GM18520 (cell line): ENCODE results near the gene MCRS1.

ENCODE experiments used
- ATAC-seq: cut with Tn5 transposase; IDR thresholded peaks from one replicate; pipeline ENCODE4 v1.9.1; 2021; ENCODE audit not compliant: unreplicated experiment

Gene MCRS1

GRCh38 chr12:49557187-49557916 is 10.6 kb downstream of the MCRS1 start:
- ATAC-seq = no peak

DNA sequence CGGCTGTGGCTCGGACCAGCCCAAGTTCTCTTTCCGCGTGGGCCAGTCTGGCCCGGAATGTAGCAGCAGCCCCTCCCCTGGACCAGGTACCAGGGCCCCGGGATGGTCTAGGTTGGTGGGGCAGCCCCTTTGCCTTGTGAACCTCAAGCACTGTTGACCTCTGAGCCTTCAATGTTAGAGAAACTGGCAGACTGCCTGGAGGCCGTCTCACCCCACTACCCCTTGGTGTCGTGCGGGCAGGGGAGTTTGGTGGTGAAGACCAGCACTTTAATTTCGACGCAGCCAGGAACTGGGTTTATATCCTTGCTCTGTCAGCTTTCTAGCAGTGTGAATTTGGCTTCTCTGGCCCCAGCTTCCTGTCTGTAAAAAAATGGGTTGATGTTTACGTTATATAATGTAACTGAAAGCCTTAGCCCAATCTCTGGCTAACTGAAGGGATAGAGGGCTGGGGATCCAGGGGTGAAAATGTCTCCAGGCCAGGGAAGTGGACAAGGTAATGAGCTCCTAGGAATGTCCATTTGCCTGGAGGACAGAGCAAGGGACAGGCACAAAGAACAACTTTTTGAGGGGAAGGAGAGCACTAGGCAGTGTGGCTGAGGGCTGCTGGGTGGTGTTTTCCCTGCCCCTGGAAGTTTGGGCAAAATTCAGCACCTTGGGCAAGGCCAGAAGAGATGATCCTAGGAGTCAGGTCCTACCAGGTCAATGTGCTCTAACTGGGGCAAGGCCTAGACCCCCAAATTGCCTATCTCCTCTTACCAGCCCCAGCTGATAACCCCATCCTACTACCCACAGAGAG is 11.4 kb downstream of the MCRS1 start:
- no peak for ATAC-seq

GRCh38 chr12:49555631-49556390 is 12.1 kb downstream of the MCRS1 start:
- ATAC-seq = no peak

- ATAC-seq = no peak
Observed at GRCh38 chr12:49554266-49554665, 13.7 kb downstream of the MCRS1 start.

- no peak for ATAC-seq
Observed at GRCh38 chr12:49553512-49554088, 14.3 kb downstream of the MCRS1 start.

GRCh38 chr12:49552899-49553298 is 15.0 kb downstream of the MCRS1 start:
- ATAC-seq = no peak

- ATAC-seq = no peak
Observed at GRCh38 chr12:49552425-49552824, 15.5 kb downstream of the MCRS1 start.

- no peak for ATAC-seq
Observed at GRCh38 chr12:49552014-49552413, 15.9 kb downstream of the MCRS1 start.

DNA sequence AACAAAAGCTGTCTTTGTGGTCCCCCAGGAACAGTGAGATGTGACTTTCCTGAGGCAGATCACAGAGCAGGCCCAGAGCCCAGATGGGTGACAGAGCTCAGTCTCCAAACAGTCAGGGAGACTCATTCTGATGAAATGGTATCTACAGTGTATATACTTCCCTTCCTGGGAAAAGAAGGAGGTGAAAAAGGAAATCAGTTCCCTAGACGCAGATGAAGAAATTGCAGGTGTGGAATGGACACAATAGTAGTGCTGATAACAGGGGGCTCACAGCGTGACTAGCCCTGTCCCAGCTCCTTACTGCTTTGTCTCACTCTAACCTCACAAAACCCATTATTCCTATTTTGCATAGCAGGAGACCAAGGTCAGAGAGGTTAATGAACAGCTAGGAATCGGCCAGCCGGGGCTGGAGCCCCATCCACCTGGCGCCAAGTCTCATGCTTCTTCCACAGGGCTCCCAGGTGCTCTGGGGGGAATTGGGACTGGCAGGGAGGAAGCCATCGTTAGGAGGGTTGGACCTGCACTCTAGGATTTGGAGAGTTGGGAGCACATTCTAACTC is 17.2 kb downstream of the MCRS1 start:
- no peak for ATAC-seq

DNA sequence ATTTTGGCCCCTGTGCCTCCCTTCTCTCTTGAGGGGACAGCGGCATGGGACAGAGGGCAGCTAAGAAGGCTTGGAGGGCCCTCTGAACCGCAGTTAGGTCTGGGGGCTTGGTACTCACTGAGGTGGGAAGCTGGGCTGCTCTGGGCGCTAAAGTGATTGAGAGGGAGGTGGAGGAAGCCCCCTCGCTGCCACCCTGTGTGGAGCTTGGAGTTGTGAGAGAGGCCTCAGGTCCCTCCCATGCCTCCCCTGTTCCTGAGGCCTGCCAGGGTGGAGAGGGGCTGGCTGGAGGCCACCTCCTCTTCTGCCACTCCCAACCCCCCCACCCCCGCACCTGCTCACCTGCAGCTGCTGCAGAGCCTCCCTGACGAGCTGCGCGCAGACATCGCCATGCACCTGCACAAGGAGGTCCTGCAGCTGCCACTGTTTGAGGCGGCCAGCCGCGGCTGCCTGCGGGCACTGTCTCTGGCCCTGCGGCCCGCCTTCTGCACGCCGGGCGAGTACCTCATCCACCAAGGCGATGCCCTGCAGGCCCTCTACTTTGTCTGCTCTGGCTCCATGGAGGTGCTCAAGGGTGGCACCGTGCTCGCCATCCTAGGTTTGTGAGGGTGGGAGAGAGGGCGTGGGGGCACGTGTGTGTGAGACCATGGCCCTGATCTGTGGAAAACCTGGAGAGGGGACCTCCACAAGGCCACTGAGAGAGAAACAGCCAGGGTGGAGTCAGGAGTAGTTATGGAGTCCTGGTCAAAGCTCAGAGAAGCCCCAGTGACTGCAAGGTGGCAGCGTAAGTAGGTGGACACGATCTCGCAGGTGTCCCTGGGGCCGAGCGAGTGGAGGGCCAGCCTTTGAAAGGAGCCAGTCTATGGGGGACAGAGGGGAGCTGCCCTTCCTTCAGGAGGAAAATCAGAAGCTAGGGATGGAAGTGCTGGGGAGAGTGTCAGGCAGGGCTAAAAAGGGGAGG is 17.9 kb downstream of the MCRS1 start:
- ATAC-seq = no peak

DNA sequence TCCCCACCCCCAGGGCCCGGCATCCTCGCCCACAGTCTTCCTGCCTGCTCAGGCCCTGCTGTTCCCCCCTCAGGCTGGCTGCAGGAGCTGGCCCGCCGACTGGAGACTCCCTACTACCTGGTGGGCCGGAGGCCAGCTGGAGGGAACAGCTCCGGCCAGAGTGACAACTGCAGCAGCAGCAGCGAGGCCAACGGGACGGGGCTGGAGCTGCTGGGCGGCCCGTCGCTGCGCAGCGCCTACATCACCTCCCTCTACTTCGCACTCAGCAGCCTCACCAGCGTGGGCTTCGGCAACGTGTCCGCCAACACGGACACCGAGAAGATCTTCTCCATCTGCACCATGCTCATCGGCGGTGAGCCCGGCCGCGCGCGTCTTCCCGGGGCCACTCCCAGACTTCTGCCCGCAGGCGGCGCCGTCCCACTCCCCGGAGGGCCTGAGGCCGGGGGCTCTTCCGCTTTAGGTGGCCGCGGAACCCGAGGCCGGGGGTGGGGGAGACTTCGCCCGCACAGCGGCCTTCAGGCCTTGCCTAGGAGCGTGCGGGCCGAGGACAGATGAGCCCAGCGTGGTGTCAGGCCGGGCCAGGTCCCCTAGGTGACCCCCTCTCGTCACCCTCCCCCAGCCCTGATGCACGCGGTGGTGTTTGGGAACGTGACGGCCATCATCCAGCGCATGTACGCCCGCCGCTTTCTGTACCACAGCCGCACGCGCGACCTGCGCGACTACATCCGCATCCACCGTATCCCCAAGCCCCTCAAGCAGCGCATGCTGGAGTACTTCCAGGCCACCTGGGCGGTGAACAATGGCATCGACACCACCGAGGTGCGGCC is 18.9 kb downstream of the MCRS1 start:
- no peak for ATAC-seq

GRCh38 chr12:49548481-49548821 is 19.5 kb downstream of the MCRS1 start:
- ATAC-seq = no peak

DNA sequence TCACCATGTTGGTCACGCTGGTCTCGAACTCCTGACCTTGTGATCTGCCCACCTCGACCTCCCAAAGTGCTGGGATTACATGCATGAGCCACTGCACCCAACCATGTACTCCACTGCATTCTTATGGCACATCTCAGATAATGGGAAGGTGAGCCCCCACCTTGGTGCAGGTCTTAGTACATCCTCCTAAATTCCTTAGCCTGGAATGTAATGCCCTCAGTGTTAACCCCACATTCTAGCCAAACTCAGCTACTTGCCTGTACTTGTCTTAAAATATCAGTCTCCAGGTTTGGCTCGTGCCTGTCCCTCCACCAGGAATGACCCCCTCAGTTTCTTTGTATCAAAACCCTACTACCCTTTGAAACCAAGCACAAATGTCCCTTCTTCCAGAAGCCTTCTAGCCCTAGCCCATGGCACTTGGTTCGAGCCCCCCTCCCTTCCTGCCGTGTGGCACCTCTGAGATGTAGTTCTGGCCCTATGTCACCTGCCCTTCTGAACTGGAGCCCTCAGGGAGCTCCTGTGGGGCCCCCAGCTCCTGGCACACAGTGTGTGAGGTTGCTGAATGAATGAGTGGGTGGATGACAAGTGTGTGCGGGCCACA is 20.8 kb downstream of the MCRS1 start:
- ATAC-seq = no peak

DNA sequence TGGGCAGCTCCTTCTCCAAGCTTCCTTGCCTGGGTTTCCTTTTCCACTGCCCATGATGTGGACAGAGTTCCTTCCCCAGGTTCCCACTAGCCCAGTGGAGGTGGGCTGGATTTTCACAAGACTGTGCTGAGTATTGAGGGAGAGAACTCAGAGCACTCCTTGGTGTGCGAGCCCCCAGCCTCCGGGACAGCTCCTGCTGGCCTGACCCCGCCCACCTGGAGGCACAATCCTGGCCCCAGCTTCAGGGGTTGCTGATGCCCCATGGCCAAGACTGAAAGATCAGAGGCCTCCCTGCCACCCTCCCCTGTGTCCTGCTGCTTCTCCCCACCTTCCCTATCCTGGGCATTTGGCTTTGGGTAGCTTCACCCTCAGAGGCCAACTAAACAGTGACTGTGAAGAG is 21.5 kb downstream of the MCRS1 start:
- no peak for ATAC-seq

GRCh38 chr12:49545815-49546214 is 22.1 kb downstream of the MCRS1 start:
- ATAC-seq = no peak

DNA sequence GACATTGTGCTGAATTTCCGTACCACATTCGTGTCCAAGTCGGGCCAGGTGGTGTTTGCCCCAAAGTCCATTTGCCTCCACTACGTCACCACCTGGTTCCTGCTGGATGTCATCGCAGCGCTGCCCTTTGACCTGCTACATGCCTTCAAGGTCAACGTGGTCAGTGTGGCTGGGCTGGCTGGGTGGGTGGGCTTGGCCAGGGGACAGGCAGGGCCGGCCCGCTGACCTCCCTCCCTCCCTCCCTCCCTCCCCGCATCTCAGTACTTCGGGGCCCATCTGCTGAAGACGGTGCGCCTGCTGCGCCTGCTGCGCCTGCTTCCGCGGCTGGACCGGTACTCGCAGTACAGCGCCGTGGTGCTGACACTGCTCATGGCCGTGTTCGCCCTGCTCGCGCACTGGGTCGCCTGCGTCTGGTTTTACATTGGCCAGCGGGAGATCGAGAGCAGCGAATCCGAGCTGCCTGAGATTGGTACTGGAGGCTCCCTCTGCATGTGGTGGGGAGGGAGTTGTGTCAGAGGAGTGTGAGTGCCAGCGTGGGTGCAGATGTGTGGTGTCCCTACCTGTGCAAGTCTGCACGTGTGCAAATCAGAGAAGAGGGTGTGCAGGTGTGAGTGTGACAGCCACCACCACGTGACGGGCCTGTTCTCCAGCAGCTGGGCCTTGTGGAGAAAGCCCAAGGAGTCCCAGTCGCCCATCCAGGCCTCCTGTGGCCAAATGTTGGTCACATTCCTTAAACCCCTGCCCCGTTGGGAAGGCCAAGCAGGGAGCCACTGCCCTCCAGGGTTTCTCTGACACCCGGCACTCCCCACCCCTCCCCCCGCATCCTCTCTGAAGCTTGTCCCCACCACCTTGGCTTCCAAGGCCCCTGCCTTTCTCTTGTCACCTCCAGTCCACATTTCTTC is 23.8 kb downstream of the MCRS1 start:
- ATAC-seq = no peak

DNA sequence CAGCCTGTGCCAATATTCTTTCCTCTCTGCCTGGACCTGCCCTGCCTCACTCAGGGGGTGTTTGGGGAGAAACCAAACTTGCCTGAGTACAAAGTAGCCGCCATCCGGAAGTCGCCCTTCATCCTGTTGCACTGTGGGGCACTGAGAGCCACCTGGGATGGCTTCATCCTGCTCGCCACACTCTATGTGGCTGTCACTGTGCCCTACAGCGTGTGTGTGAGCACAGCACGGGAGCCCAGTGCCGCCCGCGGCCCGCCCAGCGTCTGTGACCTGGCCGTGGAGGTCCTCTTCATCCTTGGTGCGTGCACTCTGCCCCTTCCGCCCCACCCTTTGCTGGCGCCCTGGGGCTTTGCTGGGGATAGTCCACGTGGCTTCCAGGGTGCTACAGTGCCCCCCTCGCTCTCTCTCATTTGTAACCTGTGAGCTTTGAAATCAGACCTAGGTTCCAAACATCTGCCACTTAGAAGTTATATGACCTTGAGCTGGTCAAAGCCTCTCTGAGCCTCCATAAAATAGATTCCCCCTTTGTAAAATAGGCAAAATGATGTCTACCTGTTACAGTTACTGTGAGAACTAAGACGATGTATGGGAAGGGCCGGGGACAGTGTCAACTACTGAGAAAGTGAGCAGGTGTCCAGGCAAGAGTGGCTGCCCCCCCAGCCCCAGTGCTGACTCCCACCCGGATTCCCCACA is 24.6 kb downstream of the MCRS1 start:
- ATAC-seq = no peak
